Right ventricle myocardium inferior (tissue), 1 donor: ENCODE results near the gene KRT83. TPM values are rescaled to one million over a fixed set of nuclear protein-coding genes. Genes with fewer than 3 reads are reported as not detected.

Source experiments
- ATAC-seq: fragments of 200-7000 bp; cut with Tn5 transposase; one replicate; pipeline ENCODE4 v1.9.1; 2020; ENCODE audit warnings: mild to moderate bottlenecking, moderate library complexity
- DNase-seq: peaks from one replicate; pipeline ENCODE4 v3.0.0; 2021; ENCODE audit errors: missing footprints
- intact Hi-C: fragments of 100-400 bp; cut with DNase I; formaldehyde crosslinking; loops from one replicate; pipeline ENCODE4 v1.11.0; 2022
- total RNA-seq: library from RNA; stranded (reverse); fragmentation: NEBNext Ultra II Directional; extraction: Animal tissue kit (Norgen Biotek cat#: 25700); gene quantifications from one replicate; pipeline ENCODE4 v1.2.1, GENCODE V29; 2021
- donor health status: DM: no; HTN: yes; CAD: no; lungs with severe emphysema.

Gene KRT83
- total RNA-seq, 1 donor from 2014 or later, result not detected

DNA sequence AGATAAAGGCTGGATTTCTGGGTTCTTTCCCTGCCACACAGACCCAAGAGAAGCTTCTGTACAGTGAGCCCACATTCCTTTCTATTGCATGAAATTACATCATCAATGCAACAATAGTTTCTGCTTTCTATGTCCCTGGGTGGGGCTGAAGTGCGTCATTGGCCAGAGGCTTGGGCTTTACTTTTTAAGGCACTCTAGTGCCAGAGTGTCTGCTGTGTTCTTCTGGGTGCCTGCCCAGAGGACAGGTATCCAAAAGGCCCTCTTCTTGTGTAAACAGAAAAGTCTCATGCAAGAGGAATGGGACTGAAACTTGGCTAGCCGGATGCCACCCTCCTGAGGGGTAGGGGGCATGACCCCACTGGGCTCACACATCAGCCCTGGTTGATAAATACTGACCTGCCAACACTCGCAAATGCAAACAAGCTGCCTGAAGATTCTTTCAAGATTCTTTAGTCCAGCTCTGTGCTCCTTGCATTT is 40.8 kb downstream of the KRT83 start:
- DNase-seq (no peak), ATAC-seq (no peak)
- intact Hi-C loops, result no loop called here

DNA sequence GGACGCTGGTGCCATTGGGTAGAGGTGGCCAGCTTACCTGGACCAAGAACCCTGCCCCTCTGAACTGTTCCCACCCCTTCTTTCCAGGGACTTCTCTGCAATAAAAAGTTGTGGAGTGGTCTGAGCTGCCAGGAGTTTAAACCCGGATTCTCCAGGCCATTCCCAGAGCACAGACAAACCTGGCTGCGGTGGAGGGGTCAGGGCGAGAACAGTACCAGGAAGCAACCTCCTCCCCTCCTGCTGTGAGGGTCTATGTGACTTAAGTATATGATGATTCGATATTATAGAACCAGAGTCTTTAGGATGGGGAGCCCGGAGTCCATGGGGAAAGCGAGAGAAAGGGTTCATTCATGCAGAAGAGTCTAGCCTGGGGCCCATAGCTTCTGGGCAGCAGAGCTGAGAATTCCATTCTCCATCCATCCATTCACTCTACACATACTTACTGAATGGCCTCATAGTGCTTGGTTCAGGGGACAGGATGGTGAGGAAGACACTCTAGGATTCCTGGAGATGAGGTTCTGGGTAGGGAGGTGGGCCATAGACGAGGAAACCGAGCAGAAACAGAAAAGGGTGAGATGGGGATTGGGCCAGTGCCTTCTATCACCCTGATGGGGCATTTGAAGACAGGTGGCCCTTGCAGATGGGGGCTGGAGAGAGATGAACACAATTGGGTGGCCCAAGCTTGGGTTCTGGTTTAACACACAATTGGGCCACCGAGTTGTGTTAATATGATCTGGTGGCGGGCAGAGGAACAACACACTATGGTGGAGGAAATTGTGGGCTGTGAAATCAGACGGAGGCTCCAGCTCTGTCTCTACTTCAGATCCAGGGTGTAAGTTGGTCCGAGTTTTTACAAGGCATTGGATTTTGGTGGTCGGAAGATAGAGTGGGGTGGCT is 41.5 kb downstream of the KRT83 start:
- no peak for DNase-seq
- no peak for ATAC-seq
- intact Hi-C loops, result loop anchor here (5.0 kb wide), 1 partner anchor 72 kb away; no protein-coding TSS in a partner anchor

DNA sequence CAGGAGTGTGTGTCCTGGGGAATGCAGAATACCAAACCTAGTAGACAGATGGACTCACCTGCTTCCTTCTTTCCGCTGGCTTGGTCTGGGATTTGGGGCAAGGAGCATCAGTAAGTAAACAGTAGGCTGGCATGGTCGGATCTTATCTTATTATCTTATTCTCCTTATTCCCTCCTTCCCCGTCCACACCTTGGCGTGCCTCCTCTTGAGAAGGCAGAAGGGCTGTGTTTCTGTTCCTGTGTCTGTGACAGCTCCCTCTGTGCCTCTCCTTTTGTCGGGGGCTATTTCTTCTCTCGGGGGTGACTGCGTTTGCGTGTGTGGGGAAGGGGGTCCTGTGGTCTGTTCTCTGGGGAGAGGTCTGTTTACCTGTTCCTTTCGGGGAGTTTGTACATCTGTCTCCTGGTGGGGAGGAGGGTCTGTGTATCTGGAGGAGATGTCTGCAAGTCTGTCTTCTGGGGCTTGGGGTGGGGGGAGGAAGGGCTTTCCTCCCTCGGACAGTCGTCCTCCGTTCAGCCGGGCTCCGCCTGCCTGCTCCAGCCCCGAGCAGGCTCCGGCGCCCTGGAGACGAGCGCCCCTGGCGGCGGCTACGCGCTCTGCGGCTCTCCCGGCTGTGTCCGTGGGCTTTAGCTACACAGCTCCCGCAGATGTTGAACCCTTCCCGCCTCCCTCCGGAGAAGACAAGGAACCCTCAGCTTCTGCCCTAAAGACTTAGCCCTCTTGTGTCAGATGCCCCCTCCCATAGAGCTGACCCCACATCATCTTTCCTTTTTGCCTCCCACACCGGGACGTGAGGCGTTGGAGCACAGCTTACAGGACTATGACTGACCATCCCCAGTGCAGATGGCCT is 42.4 kb downstream of the KRT83 start:
- DNase-seq (peak; percentile 82), ATAC-seq (peak; percentile 90)
- intact Hi-C loops, result loop anchor here (5.0 kb wide), 1 partner anchor 71 kb away; no protein-coding TSS in a partner anchor

DNA sequence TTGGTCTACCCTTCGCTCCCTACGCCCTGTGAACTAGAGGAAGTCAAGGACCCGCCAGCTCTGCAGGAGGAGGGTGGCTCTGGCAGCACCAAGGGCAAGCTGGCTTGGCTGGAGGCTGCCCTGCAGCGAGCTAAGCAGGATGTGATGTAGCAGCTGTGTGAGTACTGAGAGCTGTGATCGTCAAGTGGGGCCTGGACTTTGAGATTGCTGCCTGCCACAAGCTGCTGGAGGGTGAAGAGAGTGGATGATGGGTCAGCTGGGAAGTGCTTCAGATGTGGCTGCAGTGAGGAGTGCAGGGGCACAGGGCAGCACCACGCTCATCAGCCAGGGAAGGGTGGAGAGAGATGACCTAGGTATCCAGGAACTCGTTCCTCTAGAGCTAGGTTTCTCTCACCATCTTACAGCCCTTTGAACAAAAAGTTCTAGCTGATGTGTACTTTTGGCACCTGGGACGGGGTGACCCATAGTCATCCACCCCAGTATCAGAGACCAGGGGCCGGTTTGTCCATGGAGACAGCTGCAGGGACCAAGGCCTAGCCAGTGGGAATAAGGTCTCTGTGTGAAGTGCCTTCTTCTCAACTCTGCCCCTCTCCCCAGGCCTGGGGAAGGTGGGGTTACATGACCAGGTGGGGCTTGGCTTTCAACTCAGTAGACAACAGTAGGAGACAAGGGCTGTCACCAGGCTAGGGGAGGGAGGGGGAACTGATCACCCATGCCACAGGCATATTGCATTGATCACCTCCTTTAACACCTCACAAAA is 43.5 kb downstream of the KRT83 start:
- ATAC-seq (no peak), DNase-seq (no peak)
- intact Hi-C loops, result loop anchor here (5.0 kb wide), 1 partner anchor 70 kb away; no protein-coding TSS in a partner anchor

DNA sequence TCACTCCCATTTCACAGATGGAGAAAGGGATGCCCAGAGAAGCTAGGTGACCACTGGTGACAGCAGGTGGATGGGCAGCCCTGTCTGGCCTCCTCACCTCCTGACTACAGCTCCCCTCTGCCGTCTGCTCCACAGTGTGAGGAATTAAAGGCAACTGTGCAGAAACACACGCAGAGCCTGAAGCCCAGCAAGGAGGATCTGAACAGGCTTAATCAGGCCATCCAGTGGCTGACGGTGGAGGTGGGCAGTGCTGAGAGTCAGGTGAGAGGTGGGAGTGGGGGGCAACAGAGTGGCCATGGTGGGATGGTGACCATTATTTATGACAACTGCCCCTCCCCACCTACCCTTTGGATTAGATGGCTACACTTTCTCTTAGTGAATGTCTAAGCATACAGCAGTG is 45.5 kb downstream of the KRT83 start:
- DNase-seq (no peak), ATAC-seq (no peak)
- intact Hi-C loops, result loop anchor here (5.0 kb wide), 1 partner anchor 68 kb away; no protein-coding TSS in a partner anchor

DNA sequence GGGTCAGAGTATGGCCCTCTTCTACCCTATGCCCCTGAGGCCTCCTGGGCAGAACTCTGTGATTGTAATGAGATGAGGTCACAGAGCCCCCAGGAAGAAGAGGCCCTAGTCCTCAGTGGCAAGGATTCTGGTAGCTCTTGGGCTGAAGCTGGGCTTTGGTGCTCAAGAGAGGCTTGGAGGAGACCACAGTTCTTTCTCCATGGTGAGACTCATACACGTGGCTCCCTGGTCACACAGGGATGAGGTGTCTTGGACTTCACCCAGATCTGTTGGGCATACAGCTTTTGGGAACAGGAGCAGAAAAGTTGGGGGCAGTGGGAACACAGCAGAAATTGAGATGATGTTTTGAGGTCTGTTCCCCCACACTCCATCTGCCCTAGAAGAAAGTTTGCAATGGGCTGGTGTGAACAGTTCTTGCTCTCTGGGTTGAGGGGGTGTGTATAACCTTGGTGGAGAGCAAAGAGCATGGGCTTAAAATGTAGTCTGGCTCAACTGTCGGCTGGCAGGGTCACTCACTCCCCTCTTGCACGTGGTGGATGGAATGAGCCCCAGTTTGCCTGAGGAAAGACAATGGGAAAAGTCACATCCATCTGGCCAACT is 46.6 kb downstream of the KRT83 start, which contains the start of gene KRT86:
Gene KRT86, plus strand, starts transcription at position 125 of the 600 bp plus-strand sequence. CDS start 27,272 bp downstream, outside the sequence.
- DNase-seq, result no peak
- no peak for ATAC-seq
- intact Hi-C loops, result loop anchor here (5.0 kb wide), 1 partner anchor 67 kb away; no protein-coding TSS in a partner anchor

DNA sequence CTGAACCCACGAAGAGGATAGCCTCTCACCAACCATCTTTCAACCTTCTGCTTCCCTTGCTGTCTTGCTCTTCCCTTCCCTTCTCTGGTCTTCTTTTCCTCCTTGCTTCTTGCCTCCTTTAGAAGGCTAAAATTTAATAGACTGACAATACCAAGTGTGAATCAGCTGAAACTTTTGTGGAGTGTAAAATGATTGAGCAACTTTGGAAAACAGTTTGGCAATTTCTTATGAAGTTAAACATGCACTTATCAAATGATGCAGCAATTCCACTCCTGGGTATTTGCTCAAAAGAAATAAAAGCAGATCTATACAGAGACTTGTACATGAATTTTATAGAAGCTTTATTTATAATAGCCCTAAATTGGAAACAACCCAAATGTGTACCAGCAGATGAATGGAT is 50.0 kb downstream of the KRT83 start:
- ATAC-seq, result no peak
- DNase-seq, result no peak
- intact Hi-C loops, result no loop called here

DNA sequence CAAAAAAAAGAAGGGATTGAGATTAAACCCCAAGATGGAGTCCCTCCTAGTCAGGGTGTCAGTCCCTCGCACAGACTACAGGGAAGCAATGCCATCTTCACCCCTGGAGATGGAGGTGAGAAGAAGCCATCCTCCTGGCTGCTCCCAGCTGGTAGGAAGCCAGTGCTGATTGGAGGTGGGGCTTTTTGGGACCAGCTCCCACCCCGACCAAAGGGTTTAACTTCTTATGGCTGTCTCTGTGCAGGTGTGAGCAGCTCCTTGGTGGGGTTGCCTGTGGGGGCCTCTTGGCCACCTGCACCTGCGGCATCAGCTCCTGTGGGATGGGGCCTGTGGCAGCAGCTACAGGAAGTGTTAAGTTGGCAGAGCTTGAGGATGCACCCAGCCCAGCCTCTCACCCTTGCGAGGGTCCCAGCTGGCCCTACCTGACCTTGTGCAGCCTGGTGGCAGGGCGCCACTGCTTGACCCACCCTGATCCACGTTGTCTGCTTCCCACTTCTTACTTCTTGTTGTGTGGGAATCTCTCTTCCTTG is 50.6 kb downstream of the KRT83 start:
- DNase-seq (no peak), ATAC-seq (no peak)
- intact Hi-C loops, result no loop called here

DNA sequence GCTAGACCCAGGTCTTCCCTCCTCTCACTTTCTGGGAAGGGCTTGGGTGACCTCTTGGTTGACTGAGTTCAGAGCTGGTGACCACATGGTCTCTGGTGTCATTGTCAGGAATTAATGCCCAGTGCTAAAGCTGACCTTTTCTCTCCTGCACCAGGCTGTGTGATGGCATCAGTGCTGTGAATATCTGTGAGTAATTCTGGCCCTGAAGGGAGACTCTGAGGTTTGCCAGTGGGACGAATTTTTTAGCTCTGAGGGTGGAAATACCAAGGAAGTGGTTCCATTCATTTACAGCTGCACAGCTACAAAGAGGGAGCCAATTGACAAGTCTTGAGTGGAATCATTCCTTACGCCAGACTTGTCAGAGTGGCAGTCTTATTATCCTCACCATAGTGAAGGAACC is 53.0 kb downstream of the KRT83 start:
- ATAC-seq (no peak), DNase-seq (no peak)
- intact Hi-C loops, result no loop called here

DNA sequence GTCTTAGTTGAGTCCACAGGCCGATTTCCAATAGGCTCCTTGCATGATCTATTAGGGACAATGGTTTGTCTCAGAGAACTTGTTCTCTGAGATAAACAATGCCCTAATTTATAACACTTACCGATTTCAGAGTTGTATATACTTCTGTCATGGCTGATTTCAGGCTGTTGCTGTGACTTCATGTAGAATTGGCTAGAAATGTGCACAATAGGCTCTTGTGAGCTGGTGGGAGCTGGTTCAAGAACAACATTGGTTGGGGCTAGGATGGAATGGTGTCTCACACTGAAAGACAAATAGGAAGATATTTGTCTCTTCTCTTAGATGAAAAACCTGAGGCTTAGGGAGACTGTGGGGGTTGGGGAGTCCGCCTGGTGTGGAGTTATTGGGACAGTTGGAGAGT is 53.5 kb downstream of the KRT83 start:
- intact Hi-C loops, result no loop called here
- ATAC-seq, result no peak

DNA sequence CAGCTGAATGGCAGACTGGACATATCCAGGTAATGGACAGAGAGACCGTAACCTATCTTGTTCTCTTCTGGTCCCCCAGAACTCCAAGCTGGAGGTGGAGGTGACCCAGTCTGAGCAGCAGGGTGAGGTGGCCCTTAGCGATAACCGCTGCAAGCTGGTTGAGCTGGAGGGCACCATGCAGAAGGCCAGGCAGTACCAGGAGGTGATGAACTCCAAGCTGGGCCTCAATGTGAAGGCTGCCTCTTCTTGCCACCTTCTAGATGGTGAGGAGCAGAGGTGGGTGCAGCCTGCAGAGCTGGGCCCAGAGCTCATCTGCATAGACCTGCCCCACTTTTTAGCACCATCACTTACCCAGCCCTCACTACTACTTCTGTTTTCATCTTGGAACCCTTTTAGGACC is 53.9 kb downstream of the KRT83 start:
- intact Hi-C loops, result no loop called here
- ATAC-seq (no peak), DNase-seq (no peak)

More for the DNA sequence above, 53.5 kb downstream of the KRT83 start:
- no peak for DNase-seq

DNA sequence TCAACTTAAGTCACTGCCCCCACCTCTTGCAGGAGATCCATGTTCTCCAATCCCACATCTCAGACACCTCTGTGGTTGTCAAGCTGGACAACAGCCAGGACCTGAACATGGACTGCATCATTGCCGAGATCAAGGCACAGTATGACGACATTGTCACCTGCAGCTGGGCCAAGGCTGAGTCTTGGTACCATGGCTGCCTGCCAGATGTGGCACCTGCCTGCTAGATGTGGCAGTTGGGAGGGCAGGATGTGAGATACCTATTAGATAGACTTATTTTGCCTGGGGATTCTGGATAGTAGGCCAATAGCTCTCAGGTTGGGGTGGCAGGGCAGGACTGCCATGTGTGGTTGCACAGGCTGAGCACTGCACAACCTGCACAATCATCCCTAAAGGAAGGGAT is 54.7 kb downstream of the KRT83 start:
- DNase-seq, result no peak
- no peak for ATAC-seq
- intact Hi-C loops, result no loop called here

DNA sequence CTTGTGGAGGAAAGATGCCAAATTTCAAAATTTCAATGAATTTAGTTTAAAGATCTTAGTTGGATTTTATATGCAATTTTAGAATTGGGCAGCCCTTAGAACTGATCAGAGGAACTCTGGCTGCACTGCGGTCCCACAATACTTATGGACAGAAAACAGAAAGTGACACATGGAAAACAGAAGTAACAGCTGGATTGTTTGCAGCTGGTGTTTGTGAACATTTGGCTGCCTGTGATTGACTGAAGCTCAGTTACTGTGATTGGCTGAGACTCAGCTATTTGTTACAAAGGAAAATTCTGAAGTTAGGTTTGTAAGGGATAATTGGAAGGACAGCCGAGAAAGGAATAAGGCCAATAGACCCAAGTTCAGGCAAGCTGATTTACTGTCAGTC is 56.8 kb downstream of the KRT83 start:
- intact Hi-C loops, result no loop called here
- ATAC-seq (no peak), DNase-seq (no peak)

Other genes with a start within 250 kb of the KRT83 start
- gene SMIM41, start 241.7 kb downstream of the KRT83 start, total RNA-seq, result 0.16 TPM
- gene KRT80, start 129.4 kb downstream of the KRT83 start, total RNA-seq, result not detected
- not detected for gene KRT7, start 88.2 kb downstream of the KRT83 start, total RNA-seq
- not detected for gene KRT86, start 46.8 kb downstream of the KRT83 start, total RNA-seq
- not detected for gene KRT81, start 29.9 kb downstream of the KRT83 start, total RNA-seq
- gene KRT85, start 46.1 kb upstream of the KRT83 start, total RNA-seq, result not detected
- gene KRT84, start 64.3 kb upstream of the KRT83 start, total RNA-seq, result not detected
- gene KRT82, start 84.9 kb upstream of the KRT83 start, total RNA-seq, result not detected
- gene KRT75, start 113.0 kb upstream of the KRT83 start, total RNA-seq, result not detected
- not detected for gene KRT6B, start 130.7 kb upstream of the KRT83 start, total RNA-seq
- gene KRT6C, start 152.4 kb upstream of the KRT83 start, total RNA-seq, result not detected
- gene KRT6A, start 171.9 kb upstream of the KRT83 start, total RNA-seq, result 0.16 TPM
- 0.16 TPM for gene KRT5, start 199.0 kb upstream of the KRT83 start, total RNA-seq
- not detected for gene KRT71, start 231.7 kb upstream of the KRT83 start, total RNA-seq